ENCODE results near the gene MX2.
"Not testable (repeated sequence)": the region's sequence is repeated elsewhere in the genome, so short reads cannot be mapped to it uniquely, and the experiment has no call there.

Gene MX2

GRCh38 chr21:41342035-41342434, 19.8 kb upstream of the MX2 start:
- no peak for DNase-seq

GRCh38 chr21:41344146-41344545, 17.7 kb upstream of the MX2 start:
- DNase-seq, result no peak

- no peak for DNase-seq
These were observed 16.5 kb upstream of the MX2 start for GRCh38 chr21:41345356-41345755.

GRCh38 chr21:41345934-41346685, 15.7 kb upstream of the MX2 start:
- no peak for DNase-seq

GRCh38 chr21:41346758-41347157, 15.1 kb upstream of the MX2 start:
- DNase-seq, result no peak

GRCh38 chr21:41348434-41348833, 13.4 kb upstream of the MX2 start:
- no peak for DNase-seq

GRCh38 chr21:41349126-41349525, 12.7 kb upstream of the MX2 start:
- no peak for DNase-seq

GRCh38 chr21:41349619-41350390, 12.0 kb upstream of the MX2 start:
- DNase-seq, result no peak

- no peak for DNase-seq
These were observed 11.2 kb upstream of the MX2 start for GRCh38 chr21:41350436-41351155.

- DNase-seq, result no peak
These were observed 4.3 kb upstream of the MX2 start for GRCh38 chr21:41357546-41357945.

- DNase-seq, result no peak
These were observed 3.3 kb upstream of the MX2 start for GRCh38 chr21:41358193-41359166.

GRCh38 chr21:41359286-41359685, 2.5 kb upstream of the MX2 start:
- DNase-seq, result no peak

- not testable (repeated sequence) for DNase-seq
These were observed 2.1 kb upstream of the MX2 start for GRCh38 chr21:41359754-41360071.

GRCh38 chr21:41360072-41360821, 1.6 kb upstream of the MX2 start:
- DNase-seq, result no peak

- DNase-seq, result no peak
These were observed 608 bp upstream of the MX2 start for GRCh38 chr21:41361053-41361785.

- no peak for DNase-seq
These were observed 960 bp downstream of the MX2 start for GRCh38 chr21:41362605-41363369.

GRCh38 chr21:41363370-41364270, 1.8 kb downstream of the MX2 start:
- DNase-seq, result no peak

- no peak for DNase-seq
These were observed 2.5 kb downstream of the MX2 start for GRCh38 chr21:41364308-41364707.

- DNase-seq, result no peak
These were observed 3.7 kb downstream of the MX2 start for GRCh38 chr21:41365377-41366107.
